Activated T-helper 1 cell treated with anti-CD3 and anti-CD28 coated beads, Interleukin-12 subunit alpha, Interleukin-12 subunit beta, Interleukin-2, Interleukin-4 antibody, amounts not matched to agents 30 ng/mL and 10 ng/mL and 1 ng/mL, durations not matched to agents 14 hours and 24 hours and 36 hours (primary cell): Measurements from ENCODE around the gene TRHDE. TPM values are rescaled to one million over a fixed set of nuclear protein-coding genes. Genes with fewer than 3 reads are reported as not detected.

ENCODE experiments used
- DNase-seq: peaks from one replicate; pipeline ENCODE4 v3.0.0; 2021; ENCODE audit warnings: low spot score
- H3K27ac Mint-ChIP-seq: one replicate; pipeline ENCODE4 v1.8.0; 2021; ENCODE audit warnings: mild to moderate bottlenecking, mixed read lengths
- H3K27me3 Mint-ChIP-seq: one replicate; pipeline ENCODE4 v1.8.0; 2022; ENCODE audit warnings: mild to moderate bottlenecking, moderate library complexity, mixed read lengths; ENCODE audit not compliant: insufficient read depth
- H3K36me3 Mint-ChIP-seq: one replicate; pipeline ENCODE4 v1.8.0; 2021; ENCODE audit warnings: low read depth, mixed read lengths
- H3K4me1 Mint-ChIP-seq: one replicate; pipeline ENCODE4 v1.8.0; 2021; ENCODE audit warnings: low read depth, mixed read lengths
- H3K4me3 Mint-ChIP-seq: one replicate; pipeline ENCODE4 v1.8.0; 2021; ENCODE audit warnings: mild to moderate bottlenecking, moderate library complexity, mixed read lengths
- H3K9me3 Mint-ChIP-seq: one replicate; pipeline ENCODE4 v1.8.0; 2021; ENCODE audit warnings: mixed read lengths
- intact Hi-C: fragments of 100-400 bp; cut with micrococcal nuclease; formaldehyde crosslinking; loops from one replicate; pipeline ENCODE4 v1.15.1; 2024
- total RNA-seq: library from RNA; stranded (reverse); gene quantifications from 2 replicates; pipeline ENCODE4 v1.2.3, GENCODE V29; 2022

Gene TRHDE
- total RNA-seq, 1 donor from 2014 or later = not detected

DNA sequence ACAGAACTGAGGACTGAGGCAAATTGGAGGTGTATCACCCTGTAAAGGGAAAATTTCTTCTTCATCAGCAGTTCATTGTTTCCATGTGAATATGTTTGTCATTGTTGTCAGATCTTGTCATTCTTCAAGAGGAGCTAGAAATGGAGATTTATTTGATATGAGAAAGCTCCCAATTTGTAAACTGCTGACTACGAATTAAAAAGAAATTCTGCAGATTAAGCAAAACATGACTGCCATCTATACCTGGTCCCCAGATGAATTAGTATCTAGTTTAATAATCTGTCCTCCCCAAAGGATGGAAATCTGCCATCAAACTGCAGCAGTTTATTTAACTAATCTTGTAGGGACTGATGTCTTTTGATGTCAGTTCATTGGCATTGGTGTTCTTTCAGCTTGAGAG is 162.8 kb downstream of the TRHDE start:
- peaks cover 8% of the 10 kb centered on the region for H3K9me3 Mint-ChIP-seq
- H3K4me1 Mint-ChIP-seq = no peaks in the 10 kb centered on the region
- no peaks in the 10 kb centered on the region for H3K27me3 Mint-ChIP-seq
- H3K4me3 Mint-ChIP-seq = no peak overlapping the region
- no peak for DNase-seq
- no peaks in the 10 kb centered on the region for H3K36me3 Mint-ChIP-seq
- intact Hi-C loops = no loop called here
- H3K27ac Mint-ChIP-seq = no peak overlapping the region

DNA sequence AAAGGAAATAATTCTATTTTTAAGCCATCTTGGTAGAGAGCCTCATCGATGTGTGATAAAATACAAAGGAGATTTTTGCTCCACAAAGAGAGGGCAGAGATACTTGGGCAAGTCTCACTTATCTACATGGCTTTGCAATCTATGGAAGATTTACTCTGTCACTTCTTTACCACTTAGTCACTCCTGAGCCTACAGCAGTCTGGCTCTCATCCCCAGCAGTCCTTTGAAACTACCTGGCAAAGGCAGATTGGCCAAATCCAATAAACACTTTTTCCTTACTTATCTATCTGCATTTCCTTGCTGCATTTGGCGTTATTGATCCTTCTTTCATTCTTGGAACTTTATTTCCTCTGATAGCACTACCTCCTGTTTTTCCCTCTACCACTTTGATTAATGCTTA is 170.0 kb downstream of the TRHDE start:
- H3K27ac Mint-ChIP-seq = no peak overlapping the region
- H3K9me3 Mint-ChIP-seq = peaks cover 6% of the 10 kb centered on the region
- no peaks in the 10 kb centered on the region for H3K36me3 Mint-ChIP-seq
- H3K4me3 Mint-ChIP-seq = no peak overlapping the region
- no peaks in the 10 kb centered on the region for H3K27me3 Mint-ChIP-seq
- intact Hi-C loops = no loop called here
- no peaks in the 10 kb centered on the region for H3K4me1 Mint-ChIP-seq
- DNase-seq = no peak

DNA sequence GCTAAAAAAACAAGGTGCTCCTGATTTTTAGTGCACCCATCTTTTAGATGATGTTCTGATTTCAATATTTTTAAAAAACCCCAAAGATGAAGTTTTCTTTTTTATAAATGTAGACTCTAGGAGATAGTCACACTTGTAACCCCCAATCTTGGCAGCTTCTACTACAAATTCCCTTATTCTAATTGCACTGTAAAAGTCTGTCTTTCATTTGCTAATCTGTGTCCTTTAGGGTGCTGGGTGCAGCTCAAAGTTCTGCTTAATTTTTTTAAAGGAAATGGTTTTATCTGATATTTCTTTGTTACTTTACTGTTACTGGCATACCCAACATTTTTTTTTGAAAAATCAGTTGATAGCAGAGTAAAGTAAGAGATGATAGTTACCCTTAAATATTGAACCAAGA is 172.0 kb downstream of the TRHDE start:
- Mint-ChIP-seq H3K36me3 (no peaks in the 10 kb centered on the region), H3K27ac (no peak overlapping the region), H3K4me3 (no peak overlapping the region), H3K27me3 (no peaks in the 10 kb centered on the region), H3K9me3 (no peaks in the 10 kb centered on the region), H3K4me1 (no peaks in the 10 kb centered on the region)
- DNase-seq = no peak
- intact Hi-C loops = no loop called here

DNA sequence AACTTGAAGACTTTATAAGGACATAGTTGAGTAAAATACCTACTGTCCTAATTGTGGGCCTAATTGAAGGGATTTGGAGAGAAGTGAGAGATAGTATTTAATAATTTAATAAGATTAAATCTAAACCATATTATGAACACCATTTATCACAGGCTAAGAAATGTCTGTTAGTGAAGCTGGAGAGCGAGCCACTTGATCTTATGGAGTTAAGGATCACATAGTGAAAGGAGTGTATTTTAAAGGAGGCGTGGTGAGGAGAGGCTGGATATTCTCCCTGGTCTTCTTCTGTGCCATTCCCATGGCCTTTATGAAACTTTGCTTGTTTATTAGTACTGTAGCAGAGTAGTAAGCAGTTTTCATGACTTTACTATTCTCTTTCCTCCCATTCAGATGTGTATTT is 172.4 kb downstream of the TRHDE start:
- H3K4me3 Mint-ChIP-seq = no peak overlapping the region
- no peaks in the 10 kb centered on the region for H3K9me3 Mint-ChIP-seq
- intact Hi-C loops = no loop called here
- no peaks in the 10 kb centered on the region for H3K27me3 Mint-ChIP-seq
- H3K27ac Mint-ChIP-seq = no peak overlapping the region
- no peaks in the 10 kb centered on the region for H3K36me3 Mint-ChIP-seq
- H3K4me1 Mint-ChIP-seq = no peaks in the 10 kb centered on the region
- DNase-seq = no peak

DNA sequence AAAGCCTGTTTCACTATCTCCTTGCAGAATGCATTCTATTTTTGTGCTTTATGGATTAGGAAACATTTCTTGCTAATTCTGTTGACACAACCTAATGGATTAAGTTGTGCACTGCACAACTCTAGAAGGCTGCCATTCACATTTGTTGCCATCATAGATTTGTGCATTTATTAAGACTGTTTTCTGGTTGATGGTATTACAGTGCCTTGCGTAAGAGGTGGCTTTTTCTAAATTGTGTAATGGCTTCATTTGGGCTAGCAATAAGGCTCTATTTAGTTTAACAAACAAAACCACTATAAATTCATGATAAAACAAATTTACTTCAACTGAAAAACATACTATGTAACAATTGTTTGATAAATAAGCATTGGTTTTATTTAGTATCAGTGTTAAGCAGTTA is 175.9 kb downstream of the TRHDE start:
- no peaks in the 10 kb centered on the region for H3K36me3 Mint-ChIP-seq
- no peaks in the 10 kb centered on the region for H3K4me1 Mint-ChIP-seq
- H3K27ac Mint-ChIP-seq = no peak overlapping the region
- no peak overlapping the region for H3K4me3 Mint-ChIP-seq
- H3K27me3 Mint-ChIP-seq = no peaks in the 10 kb centered on the region
- H3K9me3 Mint-ChIP-seq = no peaks in the 10 kb centered on the region
- no peak for DNase-seq
- intact Hi-C loops = no loop called here

DNA sequence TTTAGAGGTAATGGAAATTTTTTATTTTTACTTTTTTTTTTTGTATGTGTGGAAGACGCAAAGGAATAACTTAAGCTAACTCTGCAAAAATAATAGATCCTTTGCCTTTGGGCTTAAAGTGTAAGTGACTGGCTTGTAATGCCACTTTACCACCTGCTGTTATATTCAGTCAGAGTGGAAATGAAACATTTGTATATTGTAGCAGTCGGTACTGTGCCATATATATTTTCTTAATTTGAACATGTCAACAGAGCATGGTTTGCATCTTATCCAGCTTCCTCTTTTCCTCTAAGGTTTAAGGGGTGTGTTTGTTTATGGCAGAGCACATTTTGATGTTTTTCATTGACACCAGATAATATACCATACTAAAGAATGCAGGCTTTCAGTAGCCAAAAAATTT is 176.6 kb downstream of the TRHDE start:
- no peaks in the 10 kb centered on the region for H3K27me3 Mint-ChIP-seq
- intact Hi-C loops = no loop called here
- no peak for DNase-seq
- no peaks in the 10 kb centered on the region for H3K36me3 Mint-ChIP-seq
- no peaks in the 10 kb centered on the region for H3K9me3 Mint-ChIP-seq
- H3K4me1 Mint-ChIP-seq = no peaks in the 10 kb centered on the region
- H3K27ac Mint-ChIP-seq = no peak overlapping the region
- H3K4me3 Mint-ChIP-seq = no peak overlapping the region

DNA sequence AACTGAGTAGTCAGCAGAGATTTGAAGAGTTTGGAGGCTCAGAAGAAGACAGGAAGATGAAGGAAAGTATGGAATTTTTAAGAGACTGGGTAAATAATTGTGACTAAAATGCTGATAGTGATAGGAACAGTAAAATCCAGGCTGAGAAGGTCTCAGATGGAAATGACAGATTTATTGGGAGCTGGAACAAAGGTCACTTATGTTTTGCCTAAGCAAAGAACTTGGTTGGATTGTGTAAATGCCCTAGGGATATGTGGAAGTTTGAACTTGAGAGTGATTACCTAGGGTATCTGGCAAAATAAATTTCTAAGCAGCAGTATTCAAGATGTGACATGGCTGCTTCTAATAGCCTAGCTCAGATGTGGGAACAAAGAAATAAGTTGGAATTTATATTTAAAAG is 180.9 kb downstream of the TRHDE start:
- no peak for DNase-seq
- Mint-ChIP-seq H3K4me3 (no peak overlapping the region), H3K27me3 (no peaks in the 10 kb centered on the region), H3K27ac (no peak overlapping the region), H3K36me3 (no peaks in the 10 kb centered on the region), H3K4me1 (no peaks in the 10 kb centered on the region), H3K9me3 (no peaks in the 10 kb centered on the region)
- intact Hi-C loops = no loop called here

DNA sequence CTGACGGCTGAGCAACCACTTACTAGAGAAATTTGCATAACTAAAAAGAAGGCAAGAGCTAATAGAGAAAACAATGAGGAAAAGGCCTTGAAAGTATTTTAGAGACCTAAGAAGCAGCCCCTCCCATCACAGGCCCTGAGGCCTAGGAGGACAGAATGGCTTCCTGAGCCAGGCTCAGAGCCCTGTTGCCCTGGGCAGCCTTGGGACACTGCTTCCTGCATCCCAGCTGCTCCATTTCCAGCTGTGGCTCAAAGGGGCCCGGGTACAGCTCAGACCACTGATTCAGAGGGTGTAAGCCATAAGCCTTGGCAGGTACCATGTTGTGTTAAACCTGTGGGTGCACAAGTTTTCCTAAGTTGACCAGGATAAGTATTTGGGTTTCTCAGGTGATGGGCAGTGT is 181.4 kb downstream of the TRHDE start:
- intact Hi-C loops = no loop called here
- no peak overlapping the region for H3K27ac Mint-ChIP-seq

DNA sequence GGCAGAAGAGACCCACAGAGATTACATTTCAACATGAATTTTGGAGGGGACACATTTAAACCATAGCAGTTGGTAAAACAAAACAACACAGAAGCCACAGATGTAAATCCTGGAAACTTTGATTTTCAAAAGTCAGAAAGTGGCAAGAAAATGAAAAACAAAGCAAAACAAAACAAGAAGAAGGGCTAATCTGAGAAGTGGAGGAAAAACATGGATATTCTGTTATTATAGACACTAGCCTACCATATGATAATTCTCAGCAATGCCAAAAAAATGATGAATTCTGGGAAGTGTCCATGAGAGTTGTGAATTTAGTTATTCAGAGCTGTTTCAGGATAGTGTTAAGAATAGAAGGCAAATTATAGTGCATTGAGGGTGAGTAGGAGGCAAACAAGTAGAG is 192.3 kb downstream of the TRHDE start:
- intact Hi-C loops = no loop called here
- no peaks in the 10 kb centered on the region for H3K27me3 Mint-ChIP-seq
- DNase-seq = no peak
- no peak overlapping the region for H3K27ac Mint-ChIP-seq
- no peaks in the 10 kb centered on the region for H3K9me3 Mint-ChIP-seq
- no peak overlapping the region for H3K4me3 Mint-ChIP-seq
- H3K36me3 Mint-ChIP-seq = no peaks in the 10 kb centered on the region
- H3K4me1 Mint-ChIP-seq = no peaks in the 10 kb centered on the region

More for the DNA sequence above, 181.4 kb downstream of the TRHDE start:
- no peak for DNase-seq
- Mint-ChIP-seq H3K4me1 (no peaks in the 10 kb centered on the region), H3K4me3 (no peak overlapping the region), H3K36me3 (no peaks in the 10 kb centered on the region), H3K9me3 (no peaks in the 10 kb centered on the region), H3K27me3 (no peaks in the 10 kb centered on the region)

DNA sequence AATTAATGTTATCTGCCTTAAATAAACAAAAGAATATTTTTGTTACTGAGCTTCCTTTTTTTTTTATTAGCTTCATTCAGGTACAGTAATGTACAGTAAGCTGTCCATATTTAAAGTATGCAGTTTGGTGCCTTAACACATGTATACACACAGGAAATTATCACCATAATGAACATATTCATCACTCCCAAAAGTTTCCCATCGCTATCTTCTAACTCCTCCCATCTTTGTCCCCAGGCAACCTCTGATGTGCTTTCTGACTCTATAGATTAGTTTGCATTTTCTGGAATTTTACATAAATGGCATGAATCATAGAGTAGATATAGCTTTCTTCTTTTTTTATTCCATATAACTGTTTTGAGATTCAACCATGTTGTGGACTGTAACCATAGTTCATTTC is 193.0 kb downstream of the TRHDE start:
- Mint-ChIP-seq H3K9me3 (no peaks in the 10 kb centered on the region), H3K4me1 (no peaks in the 10 kb centered on the region), H3K36me3 (no peaks in the 10 kb centered on the region), H3K4me3 (no peak overlapping the region), H3K27ac (no peak overlapping the region), H3K27me3 (no peaks in the 10 kb centered on the region)
- intact Hi-C loops = no loop called here
- no peak for DNase-seq

DNA sequence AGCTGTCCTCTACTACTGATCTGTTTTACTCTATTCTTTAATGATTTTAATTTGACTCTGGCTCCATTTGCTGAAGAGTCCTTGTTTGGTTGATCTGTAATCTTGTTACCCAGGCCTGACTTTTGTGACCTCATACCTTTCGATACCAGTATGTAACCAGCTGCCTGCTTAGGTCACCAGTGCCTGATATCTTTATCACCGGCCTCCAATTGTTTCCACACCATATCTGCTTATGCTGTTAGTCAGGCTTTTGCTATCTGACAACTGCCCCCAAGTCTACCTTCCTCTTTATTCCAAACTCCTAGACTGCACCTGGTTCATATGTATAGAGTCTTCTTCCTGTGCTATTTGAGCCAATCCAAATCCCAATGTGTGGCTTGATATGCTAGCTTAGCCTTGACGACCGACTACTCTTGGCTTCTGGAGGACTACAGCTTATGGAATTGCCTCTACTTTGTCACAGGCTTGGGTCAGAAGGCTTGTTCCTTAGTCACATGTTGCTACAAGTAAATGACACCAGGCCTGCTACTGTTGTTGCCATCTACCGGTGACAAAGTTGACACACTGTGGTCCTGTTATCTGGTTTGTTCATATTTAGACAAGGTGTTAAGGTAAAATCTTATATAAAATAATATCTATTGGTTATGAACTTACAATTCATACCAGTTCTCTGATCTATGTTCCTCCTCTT is 193.9 kb downstream of the TRHDE start:
- H3K4me3 Mint-ChIP-seq = no peak overlapping the region
- intact Hi-C loops = no loop called here
- H3K27me3 Mint-ChIP-seq = no peaks in the 10 kb centered on the region
- H3K9me3 Mint-ChIP-seq = no peaks in the 10 kb centered on the region
- H3K36me3 Mint-ChIP-seq = no peaks in the 10 kb centered on the region
- no peaks in the 10 kb centered on the region for H3K4me1 Mint-ChIP-seq
- no peak for DNase-seq
- no peak overlapping the region for H3K27ac Mint-ChIP-seq

DNA sequence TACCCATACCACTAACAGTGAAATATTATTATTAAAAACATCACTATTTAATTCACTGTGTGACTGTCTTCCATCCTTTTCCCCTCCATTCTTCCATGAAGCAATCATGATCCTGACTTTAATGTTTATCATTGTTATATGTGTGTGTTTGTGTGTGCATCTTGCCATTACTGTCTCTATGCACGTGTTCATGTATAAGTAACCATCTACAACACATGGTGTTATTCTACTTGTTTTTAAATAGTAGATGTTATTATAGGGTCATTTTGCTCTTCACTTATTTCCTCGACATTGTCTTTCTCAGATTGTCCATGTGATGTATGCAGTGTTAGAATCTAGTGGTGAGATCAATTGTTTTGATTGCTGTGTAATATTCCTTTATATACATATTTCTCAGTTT is 195.8 kb downstream of the TRHDE start:
- no peaks in the 10 kb centered on the region for H3K9me3 Mint-ChIP-seq
- intact Hi-C loops = no loop called here
- H3K27ac Mint-ChIP-seq = no peak overlapping the region
- H3K4me3 Mint-ChIP-seq = no peak overlapping the region
- no peaks in the 10 kb centered on the region for H3K27me3 Mint-ChIP-seq
- H3K4me1 Mint-ChIP-seq = no peaks in the 10 kb centered on the region
- no peaks in the 10 kb centered on the region for H3K36me3 Mint-ChIP-seq
- no peak for DNase-seq

DNA sequence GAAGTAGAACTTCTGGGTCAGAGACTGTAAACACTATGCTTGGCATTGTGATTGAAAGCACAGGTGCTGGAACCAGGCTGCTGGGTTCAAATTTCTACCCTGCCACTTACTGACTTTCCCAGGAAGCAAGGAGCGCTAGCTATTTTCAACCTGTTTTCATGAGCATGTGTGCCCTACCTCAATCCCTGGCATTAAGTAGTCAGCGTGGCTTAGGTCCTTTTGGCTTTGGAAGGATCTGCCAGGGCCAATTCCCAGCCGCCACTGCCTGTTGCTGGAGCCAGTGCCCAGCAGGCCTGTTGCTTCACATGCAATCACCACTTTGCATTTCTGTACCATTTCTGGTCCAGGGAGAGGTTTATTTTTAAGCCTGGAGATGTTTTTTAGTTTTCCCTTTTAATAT is 196.3 kb downstream of the TRHDE start:
- Mint-ChIP-seq H3K27me3 (no peaks in the 10 kb centered on the region), H3K27ac (no peak overlapping the region), H3K9me3 (no peaks in the 10 kb centered on the region), H3K36me3 (no peaks in the 10 kb centered on the region), H3K4me3 (no peak overlapping the region), H3K4me1 (no peaks in the 10 kb centered on the region)
- intact Hi-C loops = no loop called here
- DNase-seq = no peak

DNA sequence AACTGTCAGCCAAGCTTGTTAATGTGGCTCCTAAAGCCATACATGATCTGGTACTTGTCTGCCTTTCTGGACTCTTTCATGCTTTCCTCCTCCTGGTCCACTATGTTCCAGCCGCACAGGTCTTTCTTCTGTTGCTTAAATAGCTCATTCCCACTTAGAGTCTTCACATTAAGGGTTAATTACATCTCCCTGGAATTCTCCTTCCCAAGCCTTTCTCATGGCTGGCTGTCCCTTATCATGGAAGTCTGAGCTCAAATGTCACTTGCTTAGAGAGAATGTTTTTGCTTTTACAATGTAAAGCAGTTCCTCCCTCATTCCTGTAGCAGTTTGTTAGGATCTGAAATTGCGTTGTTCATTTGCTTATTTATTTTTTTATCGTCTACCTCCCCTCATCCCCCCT is 199.6 kb downstream of the TRHDE start:
- H3K4me1 Mint-ChIP-seq = no peaks in the 10 kb centered on the region
- DNase-seq = no peak
- H3K27me3 Mint-ChIP-seq = no peaks in the 10 kb centered on the region
- H3K36me3 Mint-ChIP-seq = no peaks in the 10 kb centered on the region
- no peak overlapping the region for H3K27ac Mint-ChIP-seq
- no peaks in the 10 kb centered on the region for H3K9me3 Mint-ChIP-seq
- intact Hi-C loops = no loop called here
- no peak overlapping the region for H3K4me3 Mint-ChIP-seq
